ENCODE data around the gene CPNE6.

The CPNE6 gene

GRCh38 chr14:24088095-24088494 lies 16.7 kb downstream of the CPNE6 start:
- H3K9ac ChIP-seq (ENCODE audit: low read length in 2 of 2), result no peak overlapping the region
- H3K27ac ChIP-seq (ENCODE audit: low read length), result no peak overlapping the region
- H3K27me3 ChIP-seq (ENCODE audit: control insufficient read depth in 1 of 2, insufficient read depth in 2 of 2, low read length in 2 of 2), result no peaks in the 10 kb centered on the region
- H3K36me3 ChIP-seq (ENCODE audit: control insufficient read depth in 2 of 2, insufficient read depth in 2 of 2, low read length in 2 of 2), result no peaks in the 10 kb centered on the region
- no peaks in the 10 kb centered on the region for H3K9me3 ChIP-seq (ENCODE audit: control insufficient read depth in 2 of 2, low read length in 2 of 2)
- H3K4me1 ChIP-seq (ENCODE audit: control insufficient read depth, insufficient read depth, low read length), result peaks cover 2% of the 10 kb centered on the region
- no peak overlapping the region for H3K4me3 ChIP-seq (ENCODE audit: low read length in 2 of 2)

- no peak overlapping the region for H3K4me3 ChIP-seq (ENCODE audit: low read length in 2 of 2)
- no peaks in the 10 kb centered on the region for H3K36me3 ChIP-seq (ENCODE audit: control insufficient read depth in 2 of 2, insufficient read depth in 2 of 2, low read length in 2 of 2)
- H3K9ac ChIP-seq (ENCODE audit: low read length in 2 of 2), result no peak overlapping the region
- peaks cover 12% of the 10 kb centered on the region for H3K4me1 ChIP-seq (ENCODE audit: control insufficient read depth, insufficient read depth, low read length)
- no peaks in the 10 kb centered on the region for H3K9me3 ChIP-seq (ENCODE audit: control insufficient read depth in 2 of 2, low read length in 2 of 2)
- no peaks in the 10 kb centered on the region for H3K27me3 ChIP-seq (ENCODE audit: control insufficient read depth in 1 of 2, insufficient read depth in 2 of 2, low read length in 2 of 2)
- no peak overlapping the region for H3K27ac ChIP-seq (ENCODE audit: low read length)
Observed at GRCh38 chr14:24089890-24090289, 18.5 kb downstream of the CPNE6 start.

- Histone ChIP-seq H3K27ac (ENCODE audit: low read length) (no peak overlapping the region), H3K36me3 (ENCODE audit: control insufficient read depth in 2 of 2, insufficient read depth in 2 of 2, low read length in 2 of 2) (no peaks in the 10 kb centered on the region), H3K4me3 (ENCODE audit: low read length in 2 of 2) (no peak overlapping the region), H3K9ac (ENCODE audit: low read length in 2 of 2) (no peak overlapping the region), H3K4me1 (ENCODE audit: control insufficient read depth, insufficient read depth, low read length) (peaks cover 19% of the 10 kb centered on the region), H3K9me3 (ENCODE audit: control insufficient read depth in 2 of 2, low read length in 2 of 2) (no peaks in the 10 kb centered on the region), H3K27me3 (ENCODE audit: control insufficient read depth in 1 of 2, insufficient read depth in 2 of 2, low read length in 2 of 2) (no peaks in the 10 kb centered on the region)
Observed at GRCh38 chr14:24092110-24092504, 20.7 kb downstream of the CPNE6 start.

- no peak overlapping the region for H3K4me3 ChIP-seq (ENCODE audit: low read length in 2 of 2)
- H3K36me3 ChIP-seq (ENCODE audit: control insufficient read depth in 2 of 2, insufficient read depth in 2 of 2, low read length in 2 of 2), result no peaks in the 10 kb centered on the region
- no peak overlapping the region for H3K9ac ChIP-seq (ENCODE audit: low read length in 2 of 2)
- no peaks in the 10 kb centered on the region for H3K27me3 ChIP-seq (ENCODE audit: control insufficient read depth in 1 of 2, insufficient read depth in 2 of 2, low read length in 2 of 2)
- H3K4me1 ChIP-seq (ENCODE audit: control insufficient read depth, insufficient read depth, low read length), result peaks cover 19% of the 10 kb centered on the region
- H3K27ac ChIP-seq (ENCODE audit: low read length), result no peak overlapping the region
- H3K9me3 ChIP-seq (ENCODE audit: control insufficient read depth in 2 of 2, low read length in 2 of 2), result no peaks in the 10 kb centered on the region
Observed at GRCh38 chr14:24092505-24093206, 21.3 kb downstream of the CPNE6 start.

- peak overlapping the region; percentile 58 to 68 for H3K9ac ChIP-seq (ENCODE audit: low read length in 2 of 2)
- no peaks in the 10 kb centered on the region for H3K36me3 ChIP-seq (ENCODE audit: control insufficient read depth in 2 of 2, insufficient read depth in 2 of 2, low read length in 2 of 2)
- no peaks in the 10 kb centered on the region for H3K27me3 ChIP-seq (ENCODE audit: control insufficient read depth in 1 of 2, insufficient read depth in 2 of 2, low read length in 2 of 2)
- peaks cover 19% of the 10 kb centered on the region for H3K4me1 ChIP-seq (ENCODE audit: control insufficient read depth, insufficient read depth, low read length)
- no peaks in the 10 kb centered on the region for H3K9me3 ChIP-seq (ENCODE audit: control insufficient read depth in 2 of 2, low read length in 2 of 2)
- H3K27ac ChIP-seq (ENCODE audit: low read length), result peak overlapping the region; percentile 70
- H3K4me3 ChIP-seq (ENCODE audit: low read length in 2 of 2), result peak overlapping the region; percentile 82 to 84
Observed at GRCh38 chr14:24093207-24093900, 22.0 kb downstream of the CPNE6 start.

GRCh38 chr14:24093901-24094840 lies 22.8 kb downstream of the CPNE6 start, which contains the start of gene PCK2:
PCK2 (plus strand) TSS chr14:24094311; CDS start chr14:24094406, 95 bp downstream.
- Histone ChIP-seq H3K4me1 (ENCODE audit: control insufficient read depth, insufficient read depth, low read length) (peaks cover 19% of the 10 kb centered on the region), H3K4me3 (ENCODE audit: low read length in 2 of 2) (peak within 1 kb of the TSS; percentile 82 to 84), H3K9me3 (ENCODE audit: control insufficient read depth in 2 of 2, low read length in 2 of 2) (no peaks in the 10 kb centered on the region), H3K27me3 (ENCODE audit: control insufficient read depth in 1 of 2, insufficient read depth in 2 of 2, low read length in 2 of 2) (no peaks in the 10 kb centered on the region), H3K9ac (ENCODE audit: low read length in 2 of 2) (peak within 1 kb of the TSS; percentile 68 to 80), H3K27ac (ENCODE audit: low read length) (peak within 1 kb of the TSS; percentile 70), H3K36me3 (ENCODE audit: control insufficient read depth in 2 of 2, insufficient read depth in 2 of 2, low read length in 2 of 2) (no peaks in the 10 kb centered on the region)

GRCh38 chr14:24094841-24095270 lies 23.5 kb downstream of the CPNE6 start:
- Histone ChIP-seq H3K4me1 (ENCODE audit: control insufficient read depth, insufficient read depth, low read length) (peaks cover 19% of the 10 kb centered on the region), H3K4me3 (ENCODE audit: low read length in 2 of 2) (peak overlapping the region; percentile 82 to 84), H3K36me3 (ENCODE audit: control insufficient read depth in 2 of 2, insufficient read depth in 2 of 2, low read length in 2 of 2) (peaks cover 0 to 2% of the 10 kb centered on the region in 2 donors), H3K9ac (ENCODE audit: low read length in 2 of 2) (peak overlapping the region; percentile 68 to 80), H3K9me3 (ENCODE audit: control insufficient read depth in 2 of 2, low read length in 2 of 2) (no peaks in the 10 kb centered on the region), H3K27me3 (ENCODE audit: control insufficient read depth in 1 of 2, insufficient read depth in 2 of 2, low read length in 2 of 2) (no peaks in the 10 kb centered on the region), H3K27ac (ENCODE audit: low read length) (peak overlapping the region; percentile 58)

GRCh38 chr14:24095271-24096068 lies 24.1 kb downstream of the CPNE6 start:
- no peaks in the 10 kb centered on the region for H3K9me3 ChIP-seq (ENCODE audit: control insufficient read depth in 2 of 2, low read length in 2 of 2)
- no peaks in the 10 kb centered on the region for H3K27me3 ChIP-seq (ENCODE audit: control insufficient read depth in 1 of 2, insufficient read depth in 2 of 2, low read length in 2 of 2)
- peak overlapping the region; percentile 68 to 80 for H3K9ac ChIP-seq (ENCODE audit: low read length in 2 of 2)
- peaks cover 0 to 2% of the 10 kb centered on the region in 2 donors for H3K36me3 ChIP-seq (ENCODE audit: control insufficient read depth in 2 of 2, insufficient read depth in 2 of 2, low read length in 2 of 2)
- peak overlapping the region; percentile 58 for H3K27ac ChIP-seq (ENCODE audit: low read length)
- peaks cover 19% of the 10 kb centered on the region for H3K4me1 ChIP-seq (ENCODE audit: control insufficient read depth, insufficient read depth, low read length)
- H3K4me3 ChIP-seq (ENCODE audit: low read length in 2 of 2), result peak overlapping the region; percentile 82 to 84

- peaks cover 19% of the 10 kb centered on the region for H3K4me1 ChIP-seq (ENCODE audit: control insufficient read depth, insufficient read depth, low read length)
- no peak overlapping the region for H3K4me3 ChIP-seq (ENCODE audit: low read length in 2 of 2)
- no peaks in the 10 kb centered on the region for H3K9me3 ChIP-seq (ENCODE audit: control insufficient read depth in 2 of 2, low read length in 2 of 2)
- H3K27me3 ChIP-seq (ENCODE audit: control insufficient read depth in 1 of 2, insufficient read depth in 2 of 2, low read length in 2 of 2), result no peaks in the 10 kb centered on the region
- no peak overlapping the region for H3K9ac ChIP-seq (ENCODE audit: low read length in 2 of 2)
- H3K36me3 ChIP-seq (ENCODE audit: control insufficient read depth in 2 of 2, insufficient read depth in 2 of 2, low read length in 2 of 2), result peaks cover 0 to 2% of the 10 kb centered on the region in 2 donors
- no peak overlapping the region for H3K27ac ChIP-seq (ENCODE audit: low read length)
Observed at GRCh38 chr14:24096545-24097181, 25.3 kb downstream of the CPNE6 start.
